GM21381 (cell line): ENCODE data around the gene ZNF479.
"Not testable (repeated sequence)": the region's sequence is repeated elsewhere in the genome, so short reads cannot be mapped to it uniquely, and the experiment has no call there.

ENCODE experiments used
- ATAC-seq: cut with Tn5 transposase; IDR thresholded peaks from one replicate; pipeline ENCODE4 v1.9.1; 2021; ENCODE audit warnings: mild to moderate bottlenecking, moderate library complexity; ENCODE audit not compliant: unreplicated experiment

ZNF479 gene

GRCh38 chr7:57132336-57132735, at the start of gene ZNF479:
Gene ZNF479, minus strand, starts transcription at chr7:57132436. Its CDS starts 112 bp downstream, at chr7:57132324.
- ATAC-seq: not testable (repeated sequence)

DNA sequence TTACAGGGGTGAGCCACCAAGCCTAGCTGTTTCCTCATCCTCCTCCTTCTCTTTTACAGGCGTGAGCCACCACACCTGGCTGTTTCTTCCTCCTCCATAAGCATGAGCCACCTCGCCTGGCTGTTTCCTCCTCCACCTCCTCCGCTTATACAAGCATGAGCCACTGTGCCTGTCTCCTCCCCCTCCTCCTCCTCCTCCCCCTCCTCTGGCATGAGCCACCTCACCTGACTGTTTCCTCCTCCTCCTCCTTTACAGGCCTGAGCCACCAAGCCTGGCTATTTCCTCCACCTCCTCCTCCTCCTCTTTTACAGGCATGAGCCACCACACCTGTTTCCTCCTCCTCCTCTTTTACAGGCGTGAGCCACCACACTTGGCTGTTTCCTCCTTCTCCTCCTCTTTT, 49.8 kb upstream of the ZNF479 start:
- no peak for ATAC-seq

GRCh38 chr7:57181281-57181680, 49.0 kb upstream of the ZNF479 start:
- ATAC-seq: no peak

- no peak for ATAC-seq
Observed at GRCh38 chr7:57179776-57180415, 47.7 kb upstream of the ZNF479 start.

- ATAC-seq: no peak
Observed at GRCh38 chr7:57178768-57179139, 46.5 kb upstream of the ZNF479 start.

GRCh38 chr7:57177856-57178767, 45.9 kb upstream of the ZNF479 start:
- no peak for ATAC-seq

DNA sequence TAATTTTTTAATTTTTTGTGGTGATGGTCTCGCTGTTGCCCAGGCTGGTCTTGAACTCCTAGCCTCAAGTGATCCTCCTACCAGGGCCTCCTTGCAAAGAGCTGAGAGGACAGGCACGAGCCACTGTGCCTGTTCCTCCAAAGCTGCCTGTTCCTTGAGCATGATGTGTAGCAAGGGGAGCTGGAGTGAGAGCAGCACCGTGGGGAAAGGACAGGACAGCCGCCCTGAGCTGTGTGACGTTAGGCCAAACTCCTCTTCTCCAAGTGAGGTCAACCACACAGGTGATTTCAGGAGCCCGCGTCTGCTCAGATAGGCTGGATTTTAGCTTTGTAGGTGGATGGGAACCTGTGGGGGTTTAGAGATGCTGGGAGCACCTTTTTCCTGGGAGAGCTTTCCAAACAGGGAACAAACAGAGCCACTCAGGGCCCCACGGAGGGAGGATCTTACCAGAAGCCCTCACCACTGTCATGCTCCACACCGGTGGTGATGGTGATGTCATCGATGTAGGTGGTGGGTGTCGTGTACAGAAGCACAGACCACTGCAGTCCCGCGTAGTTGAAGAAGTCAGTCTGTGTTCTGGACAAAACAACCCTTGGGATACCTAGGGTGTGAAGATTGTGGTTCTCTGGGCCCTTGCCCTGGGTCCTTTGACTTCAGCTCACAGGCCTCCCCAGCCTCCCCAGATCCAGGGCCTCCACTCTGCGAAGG, 44.8 kb upstream of the ZNF479 start:
- ATAC-seq: no peak

- no peak for ATAC-seq
Observed at GRCh38 chr7:57165285-57165899, 33.2 kb upstream of the ZNF479 start.

DNA sequence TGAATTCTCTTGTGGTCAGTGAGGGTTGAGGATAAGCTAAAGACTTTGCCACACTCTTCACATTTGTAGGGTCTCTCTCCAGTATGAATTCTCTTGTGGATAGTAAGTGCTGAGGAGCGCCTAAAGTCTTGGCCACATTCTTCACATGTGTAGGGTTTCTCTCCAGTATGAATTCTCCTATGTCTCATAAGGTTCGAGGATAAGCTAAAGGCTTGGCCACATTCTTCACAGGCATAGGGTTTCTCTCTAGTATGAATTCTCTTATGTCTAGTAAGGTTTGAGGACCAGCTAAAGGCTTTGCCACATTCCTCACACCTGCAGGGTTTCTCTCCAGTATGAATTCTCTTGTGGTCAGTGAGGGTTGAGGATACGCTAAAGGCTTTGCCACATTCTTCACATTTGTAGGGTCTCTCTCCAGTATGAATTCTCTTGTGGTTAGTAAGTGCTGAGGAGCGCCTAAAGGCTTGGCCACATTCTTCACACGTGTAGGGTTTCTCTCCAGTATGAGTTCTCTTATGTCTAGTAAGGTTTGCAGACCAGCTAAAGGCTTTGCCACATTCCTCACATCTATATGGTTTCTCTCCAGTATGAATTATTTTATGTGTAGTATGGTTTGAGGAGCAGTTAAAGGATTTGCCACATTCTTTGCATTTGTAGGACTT, 12.0 kb downstream of the ZNF479 start:
- ATAC-seq: not testable (repeated sequence)
